Natural killer cell (primary cell): ENCODE measurements around the gene NMNAT2. TPM values are rescaled to one million over a fixed set of nuclear protein-coding genes. Genes with fewer than 3 reads are reported as not detected.

Experiments
- ATAC-seq, 3 donors: fragments of 150-1000 bp in 2 of 3; fragments of 200-7000 bp in 1 of 3; cut with Tn5 transposase; 1 replicate in 1 of 3; 2 replicates in 2 of 3; pipeline ENCODE4 v1.10.0; 2021; ENCODE audit warnings: mild to moderate bottlenecking in 2 of 3, moderate library complexity in 2 of 3
- DNase-seq, 2 donors: peaks; one replicate each; pipeline versions ENCODE4 v3.0.0 to v3.0.0-alpha.2; 2013 to 2021; ENCODE audit warnings: mixed read lengths in 1 of 2
- H3K27ac ChIP-seq: one replicate; pipeline ENCODE4 v1.5.1; 2013; ENCODE audit warnings: mild to moderate bottlenecking, low read length
- H3K27me3 ChIP-seq: one replicate; pipeline ENCODE4 v1.6.1; 2013; ENCODE audit warnings: low read length; ENCODE audit not compliant: control insufficient read depth, insufficient read depth
- H3K36me3 ChIP-seq: one replicate; pipeline ENCODE4 v1.6.1; 2013; ENCODE audit warnings: low read length; ENCODE audit not compliant: control insufficient read depth, insufficient read depth
- H3K4me1 ChIP-seq: one replicate; pipeline ENCODE4 v1.6.1; 2013; ENCODE audit warnings: low read length; ENCODE audit not compliant: control insufficient read depth, insufficient read depth
- H3K4me3 ChIP-seq: one replicate; pipeline ENCODE4 v1.5.1; 2013; ENCODE audit warnings: low read length
- H3K9me3 ChIP-seq: one replicate; pipeline ENCODE4 v1.6.1; 2013; ENCODE audit warnings: low read length; ENCODE audit not compliant: control insufficient read depth, insufficient read depth
- H3K27ac Mint-ChIP-seq, 2 donors: one replicate each; pipeline ENCODE4 v1.8.0; 2022; ENCODE audit warnings: mild to moderate bottlenecking in 2 of 2, mixed read lengths in 2 of 2, moderate library complexity in 1 of 2
- H3K27me3 Mint-ChIP-seq, 2 donors: one replicate each; pipeline ENCODE4 v1.8.0; 2022; ENCODE audit warnings: low read depth in 2 of 2, mixed read lengths in 2 of 2
- H3K36me3 Mint-ChIP-seq: one replicate; pipeline ENCODE4 v1.8.0; 2022; ENCODE audit warnings: mixed read lengths
- H3K4me1 Mint-ChIP-seq, 2 donors: one replicate each; pipeline ENCODE4 v1.8.0; 2022; ENCODE audit warnings: mixed read lengths in 2 of 2
- H3K4me3 Mint-ChIP-seq: one replicate; pipeline ENCODE4 v1.8.0; 2022; ENCODE audit warnings: mild to moderate bottlenecking, moderate library complexity, mixed read lengths
- H3K9me3 Mint-ChIP-seq, 2 donors: one replicate each; pipeline ENCODE4 v1.8.0; 2022; ENCODE audit warnings: mixed read lengths in 2 of 2
- CTCF ChIP-seq: fragments of 200-600 bp; IDR thresholded peaks from one replicate; pipeline ENCODE4 v1.8.0; 2022; ENCODE audit warnings: antibody characterized with exemption
- WGBS: methylation state at CpG from one replicate; pipeline ENCODE4 v1.1.7; 2013; ENCODE audit warnings: missing lambda C conversion rate; ENCODE audit not compliant: insufficient coverage; 5-methylcytosine and 5-hydroxymethylcytosine counted together
- intact Hi-C: fragments of 100-400 bp; cut with micrococcal nuclease; formaldehyde crosslinking; loops from one replicate; pipeline ENCODE4 v1.14.2; 2022
- total RNA-seq, 4 donors: library from RNA; stranded (reverse); fragments of 120-200 nt in 1 of 4; gene quantifications; one replicate each; pipeline versions ENCODE4 v1.2.3 to v1.2.4, GENCODE V29; 2013 to 2022

Gene NMNAT2
- total RNA-seq, 3 donors from 2014 or later (not counting 1 experiment from before 2014, with no cell fraction given): not detected

GRCh38 chr1:183300395-183300794, 117.8 kb downstream of the NMNAT2 start:
- H3K36me3 ChIP-seq: no peaks in the 10 kb centered on the region
- H3K9me3 Mint-ChIP-seq: no peaks in the 10 kb centered on the region
- H3K4me3 ChIP-seq: no peak overlapping the region
- no peaks in the 10 kb centered on the region for H3K4me1 ChIP-seq
- H3K4me3 Mint-ChIP-seq: no peak overlapping the region
- no peaks in the 10 kb centered on the region for H3K36me3 Mint-ChIP-seq
- no peak overlapping the region for H3K27ac ChIP-seq
- no peak for ATAC-seq
- peaks cover 9 to 12% of the 10 kb centered on the region in 2 donors for H3K27me3 Mint-ChIP-seq
- DNase-seq: no peak
- no peaks in the 10 kb centered on the region for H3K27me3 ChIP-seq
- H3K4me1 Mint-ChIP-seq: no peaks in the 10 kb centered on the region
- intact Hi-C loops: no loop called here
- no peaks in the 10 kb centered on the region for H3K9me3 ChIP-seq
- no peak for TF ChIP-seq CTCF
- no peak overlapping the region for H3K27ac Mint-ChIP-seq

GRCh38 chr1:183296782-183297181, 121.4 kb downstream of the NMNAT2 start:
- DNase-seq: no peak
- H3K27ac Mint-ChIP-seq: no peak overlapping the region
- H3K4me3 ChIP-seq: no peak overlapping the region
- no peaks in the 10 kb centered on the region for H3K36me3 Mint-ChIP-seq
- no peaks in the 10 kb centered on the region for H3K9me3 Mint-ChIP-seq
- ATAC-seq: no peak
- H3K9me3 ChIP-seq: no peaks in the 10 kb centered on the region
- H3K36me3 ChIP-seq: no peaks in the 10 kb centered on the region
- H3K27me3 Mint-ChIP-seq: peaks cover 2 to 12% of the 10 kb centered on the region in 2 donors
- H3K4me1 ChIP-seq: no peaks in the 10 kb centered on the region
- no peak overlapping the region for H3K27ac ChIP-seq
- H3K4me1 Mint-ChIP-seq: no peaks in the 10 kb centered on the region
- no peak for TF ChIP-seq CTCF
- intact Hi-C loops: no loop called here
- H3K27me3 ChIP-seq: no peaks in the 10 kb centered on the region
- no peak overlapping the region for H3K4me3 Mint-ChIP-seq
- WGBS: 94% methylated on average over 4 of the region's 4 CpGs

DNA sequence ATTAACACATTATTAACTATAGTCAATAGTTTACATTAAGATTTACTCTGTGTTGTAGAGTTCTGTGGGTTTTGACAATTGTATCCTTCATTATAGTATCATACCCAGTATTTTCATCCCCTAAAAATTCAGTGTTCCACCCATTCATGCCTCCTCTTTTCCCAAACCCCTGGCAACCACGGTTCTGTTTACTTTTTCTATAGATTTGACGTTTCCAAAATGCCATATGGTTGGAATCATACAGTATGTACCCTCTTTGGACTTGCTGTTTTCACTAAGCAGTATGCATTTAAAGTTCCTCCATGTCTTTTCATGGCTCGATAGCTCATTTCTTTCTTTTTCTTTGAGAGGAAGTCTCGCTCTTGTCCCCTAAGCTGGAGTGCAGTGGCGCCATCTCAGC, 122.7 kb downstream of the NMNAT2 start:
- H3K27me3 ChIP-seq: no peaks in the 10 kb centered on the region
- no peak for ATAC-seq
- Mint-ChIP-seq H3K4me3 (no peak overlapping the region), H3K36me3 (no peaks in the 10 kb centered on the region), H3K9me3 (no peaks in the 10 kb centered on the region), H3K27ac (no peak overlapping the region), H3K4me1 (no peaks in the 10 kb centered on the region), H3K27me3 (peaks cover 2 to 12% of the 10 kb centered on the region in 2 donors)
- intact Hi-C loops: no loop called here
- no peak overlapping the region for H3K27ac ChIP-seq
- TF ChIP-seq CTCF: no peak
- H3K36me3 ChIP-seq: no peaks in the 10 kb centered on the region
- no peak for DNase-seq
- H3K4me3 ChIP-seq: no peak overlapping the region
- H3K9me3 ChIP-seq: no peaks in the 10 kb centered on the region
- 59% methylated on average over 5 of the region's 5 CpGs for WGBS
- H3K4me1 ChIP-seq: no peaks in the 10 kb centered on the region

GRCh38 chr1:183293876-183294275, 124.3 kb downstream of the NMNAT2 start:
- Histone ChIP-seq H3K4me3 (no peak overlapping the region), H3K36me3 (no peaks in the 10 kb centered on the region), H3K4me1 (no peaks in the 10 kb centered on the region), H3K27ac (no peak overlapping the region), H3K27me3 (no peaks in the 10 kb centered on the region), H3K9me3 (no peaks in the 10 kb centered on the region)
- Mint-ChIP-seq H3K4me1 (no peaks in the 10 kb centered on the region), H3K9me3 (no peaks in the 10 kb centered on the region), H3K36me3 (no peaks in the 10 kb centered on the region), H3K27me3 (peaks cover 2 to 12% of the 10 kb centered on the region in 2 donors), H3K27ac (no peak overlapping the region), H3K4me3 (no peak overlapping the region)
- TF ChIP-seq CTCF: no peak
- no peak for DNase-seq
- no peak for ATAC-seq
- intact Hi-C loops: no loop called here
- no CpG with 5 or more reads among the region's 1 CpG for WGBS
